OCI-LY1 (cell line): ENCODE results near the gene EIF5.
A peak's percentile ranks its signal among the peaks of the same experiment; 100 is the strongest.

Experiments
- H2AFZ ChIP-seq: fragments of 200-600 bp; sonication (generic), shearing (Covaris generic); 2 replicates; pipeline ENCODE4 v1.6.0; 2014; ENCODE audit warnings: antibody characterized with exemption, mild to moderate bottlenecking, low read length
- H3F3A ChIP-seq: fragments of 200-600 bp; sonication (generic), shearing (Covaris generic); 2 replicates; pipeline ENCODE4 v1.6.0; 2014; ENCODE audit warnings: mild to moderate bottlenecking, antibody characterized with exemption, low read length, moderate library complexity; ENCODE audit not compliant: insufficient read depth
- H3K27ac ChIP-seq: fragments of 200-600 bp; sonication (generic); 2 replicates; pipeline ENCODE4 v1.5.1; 2014; ENCODE audit warnings: low read length, mixed run types, mild to moderate bottlenecking, low read depth; ENCODE audit not compliant: poor library complexity, severe bottlenecking
- H3K27me3 ChIP-seq: fragments of 200-600 bp; sonication (generic); 2 replicates; pipeline ENCODE4 v1.6.0; 2014; ENCODE audit warnings: antibody characterized with exemption, mild to moderate bottlenecking, low read length, moderate library complexity; ENCODE audit not compliant: insufficient read depth
- H3K36me3 ChIP-seq: fragments of 200-600 bp; sonication (generic); 2 replicates; pipeline ENCODE4 v1.6.1; 2014; ENCODE audit warnings: mild to moderate bottlenecking, antibody characterized with exemption, low read length, moderate library complexity, mixed read lengths; ENCODE audit not compliant: insufficient read depth
- H3K4me1 ChIP-seq: fragments of 200-600 bp; sonication (generic); 2 replicates; pipeline ENCODE4 v1.5.1; 2014; ENCODE audit warnings: mild to moderate bottlenecking, low read length, moderate library complexity; ENCODE audit not compliant: insufficient read depth, severe bottlenecking
- H3K4me2 ChIP-seq: fragments of 200-600 bp; sonication (generic), shearing (Covaris generic); 2 replicates; pipeline ENCODE4 v1.6.1; 2014; ENCODE audit warnings: low read length
- H3K4me3 ChIP-seq: fragments of 200-600 bp; sonication (generic); 2 replicates; pipeline ENCODE4 v1.5.1; 2014; ENCODE audit warnings: low read length, low read depth, mild to moderate bottlenecking, mixed read lengths; ENCODE audit not compliant: poor library complexity, severe bottlenecking
- H3K79me2 ChIP-seq: fragments of 200-600 bp; shearing (Covaris generic); 2 replicates; pipeline ENCODE4 v1.6.1; 2016; ENCODE audit warnings: mixed run types, low read length, mixed read lengths; ENCODE audit not compliant: insufficient read depth
- H3K9ac ChIP-seq: fragments of 200-600 bp; sonication (generic), shearing (Covaris generic); 2 replicates; pipeline ENCODE4 v1.6.1; 2014; ENCODE audit warnings: mild to moderate bottlenecking, low read length, mixed read lengths
- H3K9me2 ChIP-seq: fragments of 200-600 bp; sonication (generic), shearing (Covaris generic); 2 replicates; pipeline ENCODE4 v1.6.1; 2014; ENCODE audit warnings: low read depth, mild to moderate bottlenecking, low read length, mixed read lengths
- H3K9me3 ChIP-seq: fragments of 200-600 bp; shearing (Covaris generic); 2 replicates; pipeline ENCODE4 v1.6.1; 2014; ENCODE audit warnings: low read length, mixed read lengths
- H4K20me1 ChIP-seq: fragments of 200-600 bp; sonication (generic), shearing (Covaris generic); 2 replicates; pipeline ENCODE4 v1.6.0; 2016; ENCODE audit warnings: mild to moderate bottlenecking, low read length; ENCODE audit not compliant: insufficient read depth
- CTCF ChIP-seq: fragments of 200-600 bp; sonication (generic), shearing (Covaris generic); IDR thresholded peaks from 2 replicates; pipeline ENCODE4 v1.5.1; 2017; ENCODE audit warnings: mild to moderate bottlenecking, antibody characterized with exemption, low read length, moderate library complexity, mixed read lengths
- EZH2 ChIP-seq: fragments of 200-600 bp; sonication (generic), shearing (Covaris generic); IDR thresholded peaks from 2 replicates; pipeline ENCODE4 v1.8.0; 2017; ENCODE audit warnings: borderline replicate concordance, mixed run types, mild to moderate bottlenecking, antibody characterized with exemption, low read length, moderate library complexity, mixed read lengths

The EIF5 gene

GRCh38 chr14:103336191-103336590 lies 2.2 kb downstream of the EIF5 start:
- Histone ChIP-seq H3K79me2 (peaks cover 15% of the 10 kb centered on the region), H3F3A (peaks cover 15% of the 10 kb centered on the region), H2AFZ (no peak overlapping the region), H3K4me3 (no peak overlapping the region), H3K27ac (no peak overlapping the region), H3K4me2 (peak overlapping the region; percentile 86), H3K9me3 (no peaks in the 10 kb centered on the region), H3K4me1 (peaks cover 24% of the 10 kb centered on the region), H3K9me2 (no peaks in the 10 kb centered on the region), H3K36me3 (peaks cover 65% of the 10 kb centered on the region), H3K9ac (no peak overlapping the region), H4K20me1 (0 out of 2 replicates have a peak, but pooled peaks cover 2% of the 10 kb centered on the region), H3K27me3 (no peaks in the 10 kb centered on the region)
- TF ChIP-seq CTCF (no peak), EZH2 (no peak)

- peaks cover 22% of the 10 kb centered on the region for H3F3A ChIP-seq
- no peak overlapping the region for H3K9ac ChIP-seq
- H3K79me2 ChIP-seq: peaks cover 15% of the 10 kb centered on the region
- no peaks in the 10 kb centered on the region for H3K9me2 ChIP-seq
- H3K27me3 ChIP-seq: no peaks in the 10 kb centered on the region
- H4K20me1 ChIP-seq: 0 out of 2 replicates have a peak, but pooled peaks cover 2% of the 10 kb centered on the region
- H3K27ac ChIP-seq: no peak overlapping the region
- no peak overlapping the region for H2AFZ ChIP-seq
- H3K4me3 ChIP-seq: no peak overlapping the region
- H3K4me2 ChIP-seq: no peak overlapping the region
- peaks cover 81% of the 10 kb centered on the region for H3K36me3 ChIP-seq
- no peaks in the 10 kb centered on the region for H3K9me3 ChIP-seq
- TF ChIP-seq EZH2: no peak
- TF ChIP-seq CTCF: no peak
- H3K4me1 ChIP-seq: peaks cover 16% of the 10 kb centered on the region
These were observed 3.8 kb downstream of the EIF5 start for GRCh38 chr14:103337794-103338193.

- no peak overlapping the region for H3K9ac ChIP-seq
- peaks cover 38% of the 10 kb centered on the region for H3F3A ChIP-seq
- H3K4me3 ChIP-seq: no peak overlapping the region
- peaks cover 2% of the 10 kb centered on the region; the same call in 1 of the 2 replicates for H4K20me1 ChIP-seq
- no peak overlapping the region for H3K4me2 ChIP-seq
- peaks cover 99% of the 10 kb centered on the region for H3K36me3 ChIP-seq
- TF ChIP-seq EZH2 (no peak), CTCF (no peak)
- H3K9me3 ChIP-seq: no peaks in the 10 kb centered on the region
- H3K79me2 ChIP-seq: peaks cover 15% of the 10 kb centered on the region
- H2AFZ ChIP-seq: no peak overlapping the region
- no peaks in the 10 kb centered on the region for H3K9me2 ChIP-seq
- no peak overlapping the region for H3K27ac ChIP-seq
- peaks cover 11% of the 10 kb centered on the region for H3K4me1 ChIP-seq
- H3K27me3 ChIP-seq: no peaks in the 10 kb centered on the region
These were observed 5.5 kb downstream of the EIF5 start for GRCh38 chr14:103339561-103339960.
